ENCODE results near the gene ARMC12.

GRCh38 chr6:35786810-35787209, 50.0 kb downstream of the ARMC12 start:
- TF ChIP-seq, protein P1, sequence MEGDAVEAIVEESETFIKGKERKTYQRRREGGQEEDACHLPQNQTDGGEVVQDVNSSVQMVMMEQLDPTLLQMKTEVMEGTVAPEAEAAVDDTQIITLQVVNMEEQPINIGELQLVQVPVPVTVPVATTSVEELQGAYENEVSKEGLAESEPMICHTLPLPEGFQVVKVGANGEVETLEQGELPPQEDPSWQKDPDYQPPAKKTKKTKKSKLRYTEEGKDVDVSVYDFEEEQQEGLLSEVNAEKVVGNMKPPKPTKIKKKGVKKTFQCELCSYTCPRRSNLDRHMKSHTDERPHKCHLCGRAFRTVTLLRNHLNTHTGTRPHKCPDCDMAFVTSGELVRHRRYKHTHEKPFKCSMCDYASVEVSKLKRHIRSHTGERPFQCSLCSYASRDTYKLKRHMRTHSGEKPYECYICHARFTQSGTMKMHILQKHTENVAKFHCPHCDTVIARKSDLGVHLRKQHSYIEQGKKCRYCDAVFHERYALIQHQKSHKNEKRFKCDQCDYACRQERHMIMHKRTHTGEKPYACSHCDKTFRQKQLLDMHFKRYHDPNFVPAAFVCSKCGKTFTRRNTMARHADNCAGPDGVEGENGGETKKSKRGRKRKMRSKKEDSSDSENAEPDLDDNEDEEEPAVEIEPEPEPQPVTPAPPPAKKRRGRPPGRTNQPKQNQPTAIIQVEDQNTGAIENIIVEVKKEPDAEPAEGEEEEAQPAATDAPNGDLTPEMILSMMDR (conservative IDR thresholded peaks at IDR 0.05; ENCODE audit: low read depth in 2 of 2): no peak
- TF ChIP-seq POLR2AphosphoS5 (IDR thresholded peaks at IDR 0.05; ENCODE audit: low read depth): no peak
- TF ChIP-seq EZH2 (IDR thresholded peaks at IDR 0.05; ENCODE audit: low read depth, unreplicated experiment): no peak
- no peak for TF ChIP-seq JUNB (IDR thresholded peaks at IDR 0.05; ENCODE audit: unreplicated experiment)
- TF ChIP-seq NANOG (IDR thresholded peaks at IDR 0.05; ENCODE audit: borderline replicate concordance): no peak
- no peak for TF ChIP-seq ZNF114 (CRISPR knock-in tag; IDR thresholded peaks at IDR 0.05)
- no peak for TF ChIP-seq EZH2phosphoT487 (IDR thresholded peaks at IDR 0.05; ENCODE audit: unreplicated experiment)
- TF ChIP-seq CREB1 (CRISPR knock-in tag; IDR thresholded peaks at IDR 0.05; ENCODE audit: low read depth): no peak
- TF ChIP-seq, protein P2, sequence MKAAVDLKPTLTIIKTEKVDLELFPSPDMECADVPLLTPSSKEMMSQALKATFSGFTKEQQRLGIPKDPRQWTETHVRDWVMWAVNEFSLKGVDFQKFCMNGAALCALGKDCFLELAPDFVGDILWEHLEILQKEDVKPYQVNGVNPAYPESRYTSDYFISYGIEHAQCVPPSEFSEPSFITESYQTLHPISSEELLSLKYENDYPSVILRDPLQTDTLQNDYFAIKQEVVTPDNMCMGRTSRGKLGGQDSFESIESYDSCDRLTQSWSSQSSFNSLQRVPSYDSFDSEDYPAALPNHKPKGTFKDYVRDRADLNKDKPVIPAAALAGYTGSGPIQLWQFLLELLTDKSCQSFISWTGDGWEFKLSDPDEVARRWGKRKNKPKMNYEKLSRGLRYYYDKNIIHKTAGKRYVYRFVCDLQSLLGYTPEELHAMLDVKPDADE (IDR thresholded peaks at IDR 0.05): no peak
